ENCODE data around the gene ENTPD8.
A peak's percentile ranks its signal among the peaks of the same experiment; 100 is the strongest.

Gene ENTPD8

DNA sequence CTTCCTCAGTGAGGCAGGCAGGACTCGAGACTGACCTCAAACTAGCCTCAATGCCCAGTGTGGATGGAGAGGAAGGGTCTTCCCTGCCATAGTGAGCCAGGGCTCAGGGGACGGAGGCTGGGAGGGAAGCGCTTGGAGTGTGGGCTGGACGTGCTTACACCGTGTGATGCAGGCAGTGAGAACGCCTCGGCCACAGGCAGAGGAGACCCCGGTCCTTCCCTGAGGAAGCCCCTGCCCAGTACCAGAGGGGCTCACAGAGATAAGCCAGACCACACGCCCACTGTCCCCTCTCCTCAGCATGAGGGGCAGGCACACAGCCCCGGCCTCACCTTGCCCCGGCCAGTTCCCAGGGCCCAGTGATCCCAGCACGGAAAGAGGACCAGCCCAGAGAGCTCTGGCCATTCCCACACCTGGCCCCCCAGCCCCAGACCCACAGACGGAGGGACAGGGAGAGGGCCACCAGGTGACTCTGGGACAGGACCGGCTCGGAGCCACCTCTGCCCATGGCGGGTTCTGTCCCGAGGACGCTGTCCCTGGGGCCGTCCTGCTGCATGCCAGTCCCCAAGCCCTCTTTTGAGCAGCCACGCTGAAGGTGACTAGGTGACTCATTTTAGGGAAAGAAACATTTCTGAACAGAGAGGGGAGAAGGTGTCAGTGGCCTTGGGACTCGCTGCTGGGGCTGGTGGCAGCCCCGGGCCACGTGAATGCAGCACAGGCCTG is 24.0 kb upstream of the ENTPD8 start:
- TF ChIP-seq CTCF (IDR thresholded peaks at IDR 0.05; ENCODE audit: low read depth, low read length, missing control alignments): no peak
- no peak overlapping the region for H3K4me3 ChIP-seq (ENCODE audit: low read depth, low read length)
- no peak for DNase-seq (ENCODE audit: low read depth)

- DNase-seq (ENCODE audit: low read depth): no peak
- no peak for TF ChIP-seq CTCF (IDR thresholded peaks at IDR 0.05; ENCODE audit: low read depth, low read length, missing control alignments)
- no peak overlapping the region for H3K4me3 ChIP-seq (ENCODE audit: low read depth, low read length)
Observed at GRCh38 chr9:137464291-137464999, 23.3 kb upstream of the ENTPD8 start.

- H3K4me3 ChIP-seq (ENCODE audit: low read depth, low read length): no peak overlapping the region
- TF ChIP-seq CTCF (IDR thresholded peaks at IDR 0.05; ENCODE audit: low read depth, low read length, missing control alignments): no peak
- no peak for DNase-seq (ENCODE audit: low read depth)
Observed at GRCh38 chr9:137463931-137464290, 22.8 kb upstream of the ENTPD8 start.

GRCh38 chr9:137462986-137463930 is 22.1 kb upstream of the ENTPD8 start:
- no peak for DNase-seq (ENCODE audit: low read depth)
- TF ChIP-seq CTCF (IDR thresholded peaks at IDR 0.05; ENCODE audit: low read depth, low read length, missing control alignments): no peak
- no peak overlapping the region for H3K4me3 ChIP-seq (ENCODE audit: low read depth, low read length)

DNA sequence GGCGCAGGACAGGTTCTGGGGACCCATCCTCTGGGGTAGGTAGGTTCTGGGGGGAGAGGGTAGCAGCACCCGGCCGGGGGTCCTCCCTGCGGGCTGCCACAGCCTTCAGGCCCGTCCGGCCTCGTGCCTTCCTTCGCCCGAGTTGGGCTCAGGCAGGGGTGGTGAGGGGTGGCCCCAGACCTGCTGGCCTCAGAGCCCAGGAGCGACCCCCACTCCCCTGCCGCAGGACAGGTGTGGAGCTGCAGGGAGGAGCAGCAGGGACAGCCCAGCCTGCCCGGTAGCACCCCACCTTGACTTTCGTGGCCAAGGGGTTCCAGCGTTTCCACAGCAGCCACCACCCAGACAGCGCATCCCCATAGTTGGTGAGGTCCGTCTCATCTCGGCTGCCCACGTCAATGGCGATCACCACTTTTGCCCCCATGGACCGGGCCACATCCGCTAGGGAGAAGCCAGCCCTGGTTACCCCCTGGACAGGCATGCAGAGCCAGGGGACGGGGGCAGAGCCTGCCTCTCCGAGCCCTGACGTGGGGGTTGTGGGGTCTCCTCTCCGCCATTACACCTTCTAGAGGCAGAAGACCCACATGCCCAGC is 21.3 kb upstream of the ENTPD8 start:
- DNase-seq (ENCODE audit: low read depth): no peak
- no peak for TF ChIP-seq CTCF (IDR thresholded peaks at IDR 0.05; ENCODE audit: low read depth, low read length, missing control alignments)
- peak overlapping the region; percentile 38 for H3K4me3 ChIP-seq (ENCODE audit: low read depth, low read length)

DNA sequence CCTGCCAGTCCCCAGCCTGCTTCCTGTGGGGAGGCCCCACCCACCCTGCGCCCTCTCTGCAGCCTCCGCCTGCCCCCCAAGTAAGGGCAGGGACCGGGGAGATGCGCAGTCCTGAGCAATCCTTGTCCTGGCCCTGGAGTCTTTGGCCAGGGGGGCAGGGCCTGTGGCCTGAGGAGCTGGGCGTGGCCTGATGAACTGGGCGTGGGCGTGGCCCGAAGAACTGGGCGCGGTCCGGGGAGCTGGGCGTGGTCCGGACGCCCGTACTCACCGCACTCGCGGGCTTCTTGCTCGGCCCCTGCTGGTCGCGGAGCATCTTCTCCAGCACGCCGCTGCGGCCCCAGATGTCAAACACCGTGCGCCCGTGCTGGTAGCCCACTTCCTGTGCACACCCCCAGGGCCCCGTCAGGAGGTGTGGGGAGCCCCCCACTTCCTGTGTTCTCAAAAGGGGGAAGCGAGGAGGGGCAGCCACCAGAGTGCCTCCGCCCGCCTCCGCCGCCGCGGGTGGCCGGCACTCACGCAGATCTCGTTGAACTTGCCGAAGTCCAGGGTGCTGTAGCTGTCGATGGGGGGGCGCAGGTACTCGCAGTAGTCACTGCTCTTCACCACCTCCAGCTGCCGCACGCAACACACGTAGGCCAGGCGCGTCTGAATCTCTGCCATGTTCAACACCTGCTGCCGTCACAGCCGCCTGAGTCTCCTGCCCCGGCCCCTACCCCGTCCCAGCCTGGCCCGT is 20.7 kb upstream of the ENTPD8 start:
- peak overlapping the region; percentile 38 for H3K4me3 ChIP-seq (ENCODE audit: low read depth, low read length)

More for the DNA sequence above, 20.7 kb upstream of the ENTPD8 start:
- TF ChIP-seq CTCF (IDR thresholded peaks at IDR 0.05; ENCODE audit: low read depth, low read length, missing control alignments): peak; percentile 22
- peak; percentile 73 for DNase-seq (ENCODE audit: low read depth)

Data from GM12864 (cell line).